Lung (tissue), 12 donors: Measurements from ENCODE around the gene LPCAT1. TPM values are rescaled to one million over a fixed set of nuclear protein-coding genes. Genes with fewer than 3 reads are reported as not detected.

ENCODE experiments used
- ATAC-seq: fragments of 200-7000 bp; cut with Tn5 transposase; one replicate; pipeline ENCODE4 v1.9.1; 2020; ENCODE audit warnings: moderate number of reproducible peaks; ENCODE audit not compliant: insufficient read depth, low FRiP score
- DNase-seq, 3 donors: peaks; one replicate each; pipeline ENCODE4 v3.0.0-alpha.2; 2013 to 2017
- H3K27ac ChIP-seq, 2 donors: one replicate each; pipeline ENCODE4 v1.5.1; 2013; ENCODE audit warnings: mild to moderate bottlenecking in 2 of 2, moderate library complexity in 2 of 2, control low read depth in 1 of 2, inconsistent platforms in 1 of 2, low read depth in 1 of 2, low read length in 1 of 2
- H3K27me3 ChIP-seq, 3 donors: one replicate each; pipeline ENCODE4 v1.5.1; 2013; ENCODE audit warnings: low read length in 2 of 3; ENCODE audit not compliant: control insufficient read depth in 3 of 3, insufficient read depth in 3 of 3
- H3K36me3 ChIP-seq, 4 donors: one replicate each; pipeline ENCODE4 v1.5.1; 2013; ENCODE audit warnings: low read length in 4 of 4, mild to moderate bottlenecking in 1 of 4, moderate library complexity in 1 of 4; ENCODE audit not compliant: control insufficient read depth in 4 of 4, insufficient read depth in 4 of 4
- H3K4me1 ChIP-seq, 5 donors: one replicate each; pipeline ENCODE4 v1.5.1; 2013; ENCODE audit warnings: low read length in 5 of 5, mild to moderate bottlenecking in 2 of 5, moderate library complexity in 1 of 5; ENCODE audit not compliant: control insufficient read depth in 5 of 5, insufficient read depth in 5 of 5
- H3K4me3 ChIP-seq: one replicate; pipeline ENCODE4 v1.5.1; 2013; ENCODE audit warnings: mild to moderate bottlenecking, control low read depth, moderate library complexity
- H3K9ac ChIP-seq, 2 donors: one replicate each; pipeline ENCODE4 v1.5.1; 2013; ENCODE audit warnings: low read length in 2 of 2, control low read depth in 1 of 2; ENCODE audit not compliant: insufficient read depth in 1 of 2
- H3K9me3 ChIP-seq, 4 donors: one replicate each; pipeline ENCODE4 v1.5.1; 2013; ENCODE audit warnings: low read length in 3 of 4, mild to moderate bottlenecking in 1 of 4, moderate library complexity in 1 of 4; ENCODE audit not compliant: control insufficient read depth in 4 of 4, insufficient read depth in 3 of 4
- CTCF ChIP-seq: IDR thresholded peaks from 2 replicates; pipeline ENCODE4 v1.5.1; 2012; ENCODE audit warnings: mild to moderate bottlenecking; ENCODE audit errors: control extremely low read depth, extremely low read depth
- WGBS, 2 donors: extraction: QIAGEN DNeasy Blood & Tissue Kit; methylation state at CpG; one replicate each; pipeline ENCODE4 v1.1.7; 2013; 5-methylcytosine and 5-hydroxymethylcytosine counted together
- polyA plus RNA-seq, 2 donors: library from polyadenylated mRNA; stranded (reverse); fragments of 200-250 nt; gene quantifications; one replicate each; pipeline ENCODE4 v1.2.1, GENCODE V29; 2013
- total RNA-seq, 2 donors: library from RNA; depleted of rRNA in 1 of 2; stranded (reverse); fragments of >200 nt in 1 of 2; gene quantifications; one replicate each; pipeline ENCODE4 v1.2.1, GENCODE V29; 2014 to 2021
- donor health status: control.
- donor health status: control.
- donor health status: Bipolar disorder and iron deficiency.
- donor health status: healthy.
- donor health status: DM: yes; HTN: yes; CAD: no.

LPCAT1 gene
- total and polyA plus RNA-seq, 4 donors: 198 to 669 (median 443) TPM

GRCh38 chr5:1481266-1481958 is 42.3 kb downstream of the LPCAT1 start:
- Histone ChIP-seq H3K4me3 (no peak overlapping the region), H3K27ac (no peak overlapping the region), H3K9me3 (peaks cover 0 to 2% (median 0%) of the 10 kb centered on the region in 4 donors), H3K9ac (no peak overlapping the region), H3K36me3 (peaks cover 0 to 56% (median 18%) of the 10 kb centered on the region in 4 donors), H3K4me1 (peaks cover 0 to 3% (median 0%) of the 10 kb centered on the region in 5 donors), H3K27me3 (no peaks in the 10 kb centered on the region)
- 67 to 86% methylated on average over 26 of the region's 26 CpGs for WGBS, 2 donors
- ATAC-seq (no peak), DNase-seq (no peak)
- TF ChIP-seq CTCF: no peak

DNA sequence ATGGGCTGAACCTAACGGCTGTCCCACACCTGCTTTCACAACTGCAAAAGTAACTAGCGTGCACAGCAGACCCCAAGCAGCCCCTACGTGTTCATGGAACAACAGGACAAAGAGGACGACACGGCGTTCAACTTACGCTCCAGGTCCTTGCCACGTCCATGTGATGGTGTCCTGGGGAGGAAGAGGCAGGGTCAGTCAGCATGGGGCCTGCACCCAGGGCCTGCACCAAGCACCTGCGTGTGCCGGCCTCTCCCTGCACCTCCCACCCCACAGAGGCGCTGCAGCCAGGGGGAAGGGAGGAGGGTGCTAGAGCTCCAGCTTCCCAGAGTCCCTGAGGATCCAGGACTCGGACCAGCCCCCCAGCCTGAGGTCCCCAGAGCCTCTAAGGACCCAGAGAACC is 43.0 kb downstream of the LPCAT1 start:
- H3K4me3 ChIP-seq: no peak overlapping the region
- H3K9ac ChIP-seq: no peak overlapping the region
- ATAC-seq (no peak), DNase-seq (no peak)
- no peak overlapping the region for H3K27ac ChIP-seq
- H3K27me3 ChIP-seq: no peaks in the 10 kb centered on the region
- peaks cover 0 to 56% (median 16%) of the 10 kb centered on the region in 4 donors for H3K36me3 ChIP-seq
- H3K9me3 ChIP-seq: peaks cover 0 to 2% (median 0%) of the 10 kb centered on the region in 4 donors
- peaks cover 0 to 3% (median 0%) of the 10 kb centered on the region in 5 donors for H3K4me1 ChIP-seq
- no peak for TF ChIP-seq CTCF
- WGBS, 2 donors: 70 to 87% methylated on average over 12 of the region's 12 CpGs

GRCh38 chr5:1480217-1480616 is 43.5 kb downstream of the LPCAT1 start:
- H3K27ac ChIP-seq: no peak overlapping the region
- no peaks in the 10 kb centered on the region for H3K27me3 ChIP-seq
- H3K36me3 ChIP-seq: peaks cover 0 to 56% (median 14%) of the 10 kb centered on the region in 4 donors
- ATAC-seq: no peak
- DNase-seq: no peak
- no peak for TF ChIP-seq CTCF
- H3K4me3 ChIP-seq: no peak overlapping the region
- H3K4me1 ChIP-seq: peaks cover 0 to 3% (median 0%) of the 10 kb centered on the region in 5 donors
- 35 to 65% methylated on average over 14 of the region's 14 CpGs for WGBS, 2 donors
- no peak overlapping the region for H3K9ac ChIP-seq
- no peaks in the 10 kb centered on the region for H3K9me3 ChIP-seq
